GM15510 (cell line): ENCODE measurements around the gene FGGY.

ENCODE experiments used
- POLR2A ChIP-seq: IDR thresholded peaks from 3 replicates; pipeline ENCODE4 v1.6.1; 2011; ENCODE audit warnings: borderline replicate concordance; ENCODE audit not compliant: insufficient read length; ENCODE audit errors: extremely low read depth

Gene FGGY

DNA sequence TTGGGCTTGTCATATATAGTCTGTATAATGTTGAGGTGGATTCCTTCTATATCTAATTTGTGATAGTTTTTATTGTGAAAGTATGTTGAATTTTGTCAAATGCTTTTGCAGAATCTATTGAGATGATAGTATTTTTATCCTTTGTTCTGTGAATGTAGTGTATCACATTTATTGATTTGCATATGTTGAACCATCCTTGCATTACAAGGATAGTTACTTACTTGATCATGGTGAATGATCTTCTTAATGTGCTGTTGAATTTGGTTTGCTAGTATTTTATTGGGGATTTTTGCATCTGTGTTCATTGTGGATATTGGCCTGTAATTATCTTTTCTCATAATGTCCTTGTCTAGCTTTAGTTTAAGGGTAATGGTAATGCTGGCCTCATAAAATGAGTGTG, 8.3 kb downstream of the FGGY start:
- no peak for TF ChIP-seq POLR2A

DNA sequence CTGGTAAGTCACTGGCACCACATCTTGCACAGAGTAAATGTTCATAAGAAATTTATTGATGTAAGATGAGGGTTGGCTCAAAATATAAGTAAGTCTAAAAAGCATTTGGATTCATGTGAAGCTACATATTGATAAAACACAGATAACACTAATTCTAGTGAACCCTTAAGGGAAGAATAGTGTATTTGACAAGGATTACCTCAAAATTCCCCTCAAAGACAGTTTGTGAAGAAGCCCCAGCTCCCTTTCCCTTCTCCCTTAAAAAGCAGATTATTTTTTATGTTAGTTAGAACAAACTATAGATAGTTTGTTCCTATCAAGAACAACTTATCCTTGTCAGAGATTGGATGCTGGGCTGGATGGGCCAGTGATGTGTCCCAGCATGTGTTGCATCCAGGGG, 10.7 kb downstream of the FGGY start:
- TF ChIP-seq POLR2A, result no peak

DNA sequence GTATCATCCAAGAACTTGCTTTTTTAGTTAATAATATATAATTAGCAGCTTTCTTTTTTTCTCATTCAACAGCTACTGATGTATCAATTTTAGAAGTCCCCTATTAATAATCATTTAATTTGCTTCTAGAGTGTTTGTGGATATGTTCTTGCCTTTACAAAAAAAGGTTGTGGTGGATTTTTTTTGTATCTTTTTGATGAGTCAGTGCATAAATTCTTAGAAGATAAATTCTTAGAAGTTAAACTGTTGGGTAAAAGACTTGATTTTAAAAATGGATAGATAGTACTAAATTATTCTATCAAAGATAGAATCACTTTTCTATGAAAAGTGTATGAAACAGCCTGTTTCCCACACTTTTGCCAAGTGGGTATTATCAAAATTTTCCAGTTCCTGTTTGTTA, 11.9 kb downstream of the FGGY start:
- TF ChIP-seq POLR2A, result no peak

DNA sequence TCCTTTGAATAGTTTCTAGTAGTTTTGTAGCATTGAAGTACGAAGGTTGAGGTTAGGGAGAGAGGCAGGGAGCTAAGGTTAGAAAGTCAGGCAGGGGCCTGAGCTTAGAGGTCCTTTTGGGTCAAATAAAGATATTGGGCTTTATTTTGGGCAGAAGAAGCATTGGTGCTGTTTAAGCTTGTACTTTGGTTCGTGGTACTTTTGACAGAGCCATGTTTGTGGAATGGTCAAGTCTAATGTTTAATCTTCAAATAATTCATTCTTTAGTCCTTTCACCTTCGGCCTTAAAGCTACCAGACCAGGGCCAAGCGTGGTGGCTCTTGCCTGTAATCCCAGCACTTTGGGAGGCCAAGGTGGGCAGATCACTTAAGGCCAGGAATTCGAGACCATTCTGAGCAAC, 12.5 kb downstream of the FGGY start:
- no peak for TF ChIP-seq POLR2A

DNA sequence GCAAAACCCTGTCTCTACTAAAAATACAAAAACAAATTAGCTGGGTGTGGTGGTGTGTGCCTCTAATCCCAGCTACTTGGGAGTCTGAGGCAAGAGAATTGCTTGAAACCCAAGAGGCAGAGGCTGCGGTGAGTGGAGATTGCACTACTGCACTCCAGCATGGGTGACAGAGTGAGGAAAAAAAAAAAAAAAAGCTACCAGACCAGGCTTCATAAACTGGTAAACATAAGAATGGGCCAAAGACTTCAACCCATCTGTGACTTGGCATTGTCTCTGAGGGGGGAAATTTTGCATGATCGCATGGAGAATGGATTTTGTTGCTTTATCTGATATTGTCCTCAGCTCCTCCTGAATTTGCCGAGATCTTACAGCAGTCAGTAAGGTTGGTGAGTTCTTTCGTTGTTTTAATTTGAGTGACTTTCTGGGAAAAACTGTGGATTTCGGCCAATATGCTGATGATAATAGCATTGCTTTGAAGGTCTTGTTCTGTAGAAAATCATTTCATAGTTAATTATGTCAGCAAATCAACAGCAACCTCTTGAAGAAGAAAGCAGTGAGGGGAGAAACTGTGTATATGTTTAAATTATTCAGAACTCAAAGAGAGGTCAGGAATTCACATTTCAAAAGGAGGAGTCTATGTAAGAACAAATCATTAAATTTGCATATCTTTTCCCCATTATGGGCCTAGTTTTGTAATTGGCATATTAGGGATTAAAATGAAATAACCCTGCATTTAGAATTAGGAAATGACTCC, 13.1 kb downstream of the FGGY start:
- TF ChIP-seq POLR2A, result no peak

DNA sequence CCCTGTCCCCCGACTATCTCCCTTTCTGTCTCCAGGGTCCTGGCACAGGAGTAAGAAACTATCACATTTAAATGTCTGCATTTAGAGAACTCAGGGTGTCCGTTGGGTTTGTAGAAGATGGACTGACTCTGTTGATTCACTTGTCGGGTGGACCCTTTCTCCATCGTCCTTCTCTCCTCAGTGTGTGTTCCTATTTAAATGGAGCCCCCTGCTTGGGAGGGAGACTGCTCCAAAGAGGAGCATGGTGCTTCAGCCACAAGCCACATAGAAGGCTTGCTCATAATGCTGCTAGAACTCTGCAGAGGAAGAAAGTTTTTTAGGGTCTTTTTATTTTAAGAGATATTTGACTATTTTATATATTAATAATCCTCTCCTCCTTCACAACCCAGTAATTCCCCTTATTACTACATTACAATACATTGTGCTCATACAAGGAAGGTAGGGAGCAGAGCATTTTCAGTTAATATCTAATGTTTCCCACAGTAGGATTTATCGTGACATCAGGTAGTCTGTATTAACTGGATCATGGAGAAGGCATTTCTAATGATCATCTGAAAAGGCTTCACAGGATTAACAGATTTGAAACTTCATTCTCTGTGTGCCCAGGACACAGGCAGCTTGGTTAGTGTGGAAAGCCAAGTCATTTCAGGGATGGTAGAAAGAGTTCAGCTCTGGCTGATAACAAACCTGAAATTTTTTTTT, 13.8 kb downstream of the FGGY start:
- no peak for TF ChIP-seq POLR2A

DNA sequence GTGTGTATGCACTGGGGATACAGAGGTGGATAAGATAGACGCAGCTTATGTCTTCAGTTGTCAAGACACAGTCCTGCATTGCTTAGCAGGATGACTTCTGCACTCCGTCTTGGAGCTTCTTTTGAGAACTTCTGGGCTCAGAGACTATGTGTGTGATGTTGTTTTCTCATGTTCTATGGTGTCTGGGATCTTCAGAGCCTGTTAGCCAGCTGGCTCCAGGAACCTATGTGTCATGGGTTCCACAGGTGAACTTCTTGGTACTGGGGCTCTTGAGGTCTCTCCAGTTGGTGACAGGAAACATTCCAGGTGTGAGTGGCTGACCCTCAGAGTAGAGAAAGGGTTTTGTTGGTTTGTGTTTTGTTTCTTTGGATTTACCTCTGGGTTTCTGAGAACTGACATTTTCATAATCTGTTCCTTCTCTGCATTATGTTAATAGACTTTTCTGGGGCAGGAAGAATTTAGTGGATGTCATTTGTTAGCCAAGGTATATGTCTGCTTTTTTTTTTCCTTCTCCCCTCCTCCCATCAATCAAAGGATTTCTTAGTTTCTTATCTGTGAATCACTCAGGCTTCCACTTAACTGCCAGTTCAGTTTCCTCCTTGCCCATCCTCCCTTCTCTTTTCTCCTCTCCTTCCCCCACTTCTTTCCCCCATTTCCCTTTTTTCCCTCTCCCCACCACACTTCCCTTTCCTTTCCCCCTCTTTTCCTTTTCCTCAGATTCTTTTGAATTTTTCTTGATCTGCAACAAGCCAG, 18.1 kb downstream of the FGGY start:
- no peak for TF ChIP-seq POLR2A

DNA sequence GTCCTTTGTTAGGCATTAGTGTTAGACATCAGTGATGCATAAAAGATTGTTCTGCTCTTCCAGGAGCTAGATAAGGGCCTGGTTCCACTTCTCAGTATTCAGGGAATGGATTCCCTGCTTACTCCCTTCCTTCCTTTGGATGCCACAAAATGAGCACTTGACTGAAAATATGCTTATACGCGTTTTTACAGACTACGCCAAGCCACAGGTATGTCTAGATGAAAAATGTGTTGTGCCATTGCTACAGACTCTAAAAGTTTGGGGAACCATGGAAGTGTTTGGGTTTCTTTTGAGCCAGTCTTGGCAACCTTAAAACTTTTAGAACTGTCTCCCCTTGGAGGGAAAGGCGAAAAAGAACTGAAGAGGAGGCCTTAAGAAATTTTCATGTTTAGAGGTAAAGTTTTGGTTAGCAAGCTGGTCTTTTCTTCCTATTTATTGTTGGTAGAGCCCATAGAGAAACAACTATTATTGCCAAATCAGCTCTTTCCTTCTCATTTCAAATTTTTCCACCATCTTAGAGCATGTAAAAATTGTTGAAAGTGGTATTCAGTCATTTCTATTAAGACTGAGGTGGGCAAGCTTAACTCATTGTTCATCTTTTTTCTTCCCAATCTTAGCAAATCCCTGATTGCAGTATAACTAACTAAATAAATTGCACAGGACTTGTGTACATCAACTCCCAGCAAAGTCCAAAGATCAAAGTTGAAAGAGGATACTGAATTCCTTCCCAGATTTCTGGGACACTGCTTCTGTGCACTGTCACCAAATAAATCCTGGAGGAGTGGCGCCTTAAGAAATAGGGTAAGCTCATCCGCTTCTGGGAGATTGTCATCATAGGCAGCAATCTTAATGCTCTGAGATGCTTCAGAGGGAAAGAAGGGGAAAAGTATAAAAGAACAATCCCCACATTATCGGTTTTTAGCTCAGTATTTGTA, 18.9 kb downstream of the FGGY start:
- TF ChIP-seq POLR2A, result no peak

DNA sequence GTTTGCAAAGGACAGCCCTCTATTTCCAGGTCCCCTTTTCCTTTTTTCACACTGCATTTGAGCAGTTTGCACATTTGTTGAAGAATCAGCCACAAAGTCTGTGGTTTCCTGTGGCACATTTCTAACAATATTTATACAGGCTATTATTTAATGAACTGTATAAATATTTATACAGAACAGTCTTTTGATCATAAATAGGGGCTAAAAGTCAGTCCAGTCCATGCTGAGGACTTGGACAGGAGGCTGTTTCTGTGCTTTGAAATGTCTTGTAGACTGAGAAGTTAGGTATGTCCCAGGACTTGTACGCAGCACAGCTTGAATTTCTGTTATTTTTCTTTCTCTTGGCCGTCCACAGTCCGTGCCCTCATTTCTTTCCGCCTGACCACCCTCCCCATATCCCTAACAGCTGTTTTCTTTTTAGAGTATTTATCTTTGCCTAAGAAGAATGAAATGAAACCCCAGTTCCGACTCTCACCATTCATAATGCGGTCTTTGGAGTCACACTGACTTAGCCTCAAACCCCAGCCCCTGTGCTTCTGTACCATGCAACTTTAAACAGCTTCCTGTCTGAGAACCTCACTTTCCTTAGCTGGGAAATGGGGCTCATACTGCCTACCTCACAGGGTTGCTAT, 19.7 kb downstream of the FGGY start:
- TF ChIP-seq POLR2A, result no peak

DNA sequence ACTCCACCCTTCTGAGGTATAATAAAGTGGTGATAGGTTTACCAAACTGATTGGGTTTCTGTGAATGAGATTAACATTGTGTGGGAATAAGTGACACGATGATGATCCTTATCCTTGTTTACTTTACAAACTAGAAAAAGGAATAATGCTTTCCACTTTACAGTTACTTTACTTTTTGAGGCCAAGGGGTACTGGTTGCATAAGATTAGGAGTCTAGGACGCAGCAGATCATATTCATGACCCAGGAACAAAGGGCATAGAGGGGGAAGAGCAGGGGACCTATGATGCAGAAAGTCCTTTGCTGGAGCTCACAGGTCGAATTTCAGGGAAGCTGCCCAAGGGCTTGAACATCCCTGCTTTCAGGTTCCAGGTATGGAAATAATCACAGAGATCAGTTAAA, 20.4 kb downstream of the FGGY start:
- TF ChIP-seq POLR2A, result no peak

DNA sequence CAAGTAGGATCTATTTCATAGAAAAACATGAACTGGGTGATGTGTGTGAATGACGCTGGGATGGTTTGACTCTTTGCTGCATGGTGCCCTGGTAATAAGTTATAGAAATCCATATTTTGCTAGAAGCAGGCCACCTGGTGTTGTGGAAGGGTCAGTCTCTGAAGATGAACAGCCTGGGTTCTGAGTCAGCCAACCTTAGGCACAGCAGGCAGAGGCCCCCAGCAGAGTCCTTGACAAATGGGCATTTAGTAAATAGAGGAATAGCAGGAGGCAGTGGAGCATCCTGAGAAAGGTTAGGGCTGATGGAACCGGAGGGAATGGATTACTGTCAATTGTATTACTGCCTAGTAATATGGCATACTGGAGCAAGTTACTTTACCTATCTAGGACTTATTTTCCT, 20.9 kb downstream of the FGGY start:
- no peak for TF ChIP-seq POLR2A

DNA sequence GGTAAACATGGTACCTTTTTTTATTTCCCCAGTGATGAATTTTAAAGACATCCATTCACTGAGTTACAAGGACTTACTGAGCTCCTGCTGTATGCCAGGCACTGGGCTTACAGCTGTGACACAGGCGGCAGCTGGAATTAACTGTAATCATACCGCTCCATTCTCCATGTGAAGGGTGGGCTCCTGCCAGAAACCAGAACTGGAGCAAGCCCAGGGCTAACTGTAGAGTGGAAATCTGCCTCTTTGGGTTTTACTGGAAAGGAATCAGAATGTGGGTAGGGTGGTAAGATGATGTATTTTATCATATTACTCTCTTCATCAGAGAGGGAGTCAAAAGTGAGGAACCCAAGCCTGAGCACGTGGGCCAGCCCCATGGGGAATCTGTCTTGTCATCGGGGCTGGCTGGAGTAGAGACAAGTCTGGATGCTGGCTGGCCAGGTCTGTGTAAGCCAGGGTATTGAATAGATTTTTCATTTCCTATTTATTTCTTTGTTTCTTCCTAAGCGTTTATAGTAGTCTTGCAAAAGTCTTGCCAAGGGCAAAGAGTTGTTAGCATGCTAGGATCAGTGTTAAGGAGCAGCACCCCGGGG, 21.5 kb downstream of the FGGY start:
- no peak for TF ChIP-seq POLR2A

DNA sequence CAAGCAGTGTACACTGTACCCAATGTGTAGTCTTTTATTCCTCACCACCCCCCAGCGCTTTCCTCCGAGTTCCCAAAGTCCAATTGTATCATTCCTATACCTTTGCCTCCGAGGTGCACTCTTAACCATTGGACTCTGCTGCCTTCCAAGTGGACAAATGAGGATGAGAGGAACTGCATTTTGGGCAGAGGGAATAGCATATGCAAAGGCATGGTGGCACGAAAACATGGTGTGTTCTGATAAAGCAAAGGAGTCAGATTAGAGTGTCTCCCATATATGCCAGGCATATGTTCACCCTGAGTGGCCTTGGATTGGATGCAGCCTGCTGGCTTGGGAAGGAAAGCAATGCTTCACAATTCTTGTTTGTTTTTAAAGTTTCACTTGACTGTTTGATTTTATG, 25.5 kb downstream of the FGGY start:
- no peak for TF ChIP-seq POLR2A

DNA sequence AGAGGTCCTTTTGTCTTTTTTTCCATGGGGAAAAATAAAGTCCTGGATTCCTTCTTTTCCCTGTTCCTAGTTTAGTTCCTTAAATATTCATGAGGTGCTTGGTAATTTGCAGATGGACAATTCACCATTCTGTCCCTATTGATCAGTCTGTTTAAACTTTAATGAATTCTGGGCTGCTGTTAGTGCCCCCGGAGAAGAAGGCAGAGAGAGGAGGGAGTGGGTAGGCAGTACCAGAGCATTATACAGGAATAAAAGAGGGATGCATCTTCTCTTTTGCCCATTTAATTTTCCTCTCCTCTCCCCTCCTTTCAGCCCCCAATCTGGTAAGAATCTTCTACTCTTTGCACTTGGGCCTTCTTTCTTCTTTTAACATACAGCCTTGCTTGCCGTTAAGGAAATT, 25.9 kb downstream of the FGGY start:
- TF ChIP-seq POLR2A, result no peak
